HepG2 (cell line): ENCODE results near the gene SRRM3. TPM values are rescaled to one million over a fixed set of nuclear protein-coding genes. Genes with fewer than 3 reads are reported as not detected.

Experiments
- AGO2 ChIP-seq: fragments of 200-400 bp; formaldehyde crosslinking; optimal IDR thresholded peaks from 2 replicates; pipeline ENCODE3; 2017; ENCODE audit warnings: mild to moderate bottlenecking, low read depth, low read length, moderate library complexity
- CEBPB ChIP-seq: IDR thresholded peaks from 2 replicates; pipeline ENCODE4 v1.6.1; 2011; ENCODE audit warnings: low read depth, low read length, improper control_type of control experiment, borderline replicate concordance
- FOXK1 ChIP-seq: sonication (generic); formaldehyde crosslinking; IDR thresholded peaks from 2 replicates; pipeline ENCODE4 v1.4.0; 2020; ENCODE audit warnings: low read depth, missing genetic modification reagents, borderline replicate concordance
- GLI4 ChIP-seq: sonication (generic); formaldehyde crosslinking; IDR thresholded peaks from 2 replicates; pipeline ENCODE4 v1.5.1; 2020; ENCODE audit warnings: missing genetic modification reagents, mild to moderate bottlenecking, moderate library complexity, borderline replicate concordance
- MED13 ChIP-seq: sonication (generic); formaldehyde crosslinking; IDR thresholded peaks from 2 replicates; pipeline ENCODE4 v1.5.0; 2020; ENCODE audit warnings: missing genetic modification reagents
- MXI1 ChIP-seq: IDR thresholded peaks from 3 replicates; pipeline ENCODE4 v1.6.1; 2012; ENCODE audit warnings: low read depth, low read length, inconsistent platforms, borderline replicate concordance
- PRDM10 ChIP-seq: sonication (generic); formaldehyde crosslinking; IDR thresholded peaks from 2 replicates; pipeline ENCODE4 v1.4.0; 2020; ENCODE audit warnings: low read depth, missing genetic modification reagents
- RORA ChIP-seq: sonication (generic); formaldehyde crosslinking; IDR thresholded peaks from 2 replicates; pipeline ENCODE4 v1.5.0; 2020; ENCODE audit warnings: mild to moderate bottlenecking, missing genetic modification reagents, moderate library complexity
- TBX3 ChIP-seq: fragments of 450-650 bp; IDR thresholded peaks from 2 replicates; pipeline ENCODE4 v1.6.1; 2017; ENCODE audit warnings: antibody characterized with exemption, mild to moderate bottlenecking, inconsistent platforms, borderline replicate concordance
- TGIF2 ChIP-seq: IDR thresholded peaks from 2 replicates; pipeline ENCODE4 v1.6.1; 2016; ENCODE audit warnings: control low read depth, missing compliant biosample characterization
- ZBTB20 ChIP-seq: sonication (generic); formaldehyde crosslinking; IDR thresholded peaks from 2 replicates; pipeline ENCODE4 v1.8.1; 2023; ENCODE audit warnings: missing genetic modification reagents, low read depth, mild to moderate bottlenecking, borderline replicate concordance
- ZBTB40 ChIP-seq, 2 experiments: fragments of 450-650 bp in 1 of 2; sonication (generic) in 1 of 2; formaldehyde crosslinking in 1 of 2; IDR thresholded peaks; 2 replicates each; pipeline versions ENCODE4 v1.6.1 to v1.8.0; 2016 to 2022; ENCODE audit warnings: antibody characterized with exemption in 1 of 2, mild to moderate bottlenecking in 1 of 2, missing genetic modification reagents in 1 of 2
- ZNF24 ChIP-seq: fragments of 450-650 bp; IDR thresholded peaks from 2 replicates; pipeline ENCODE4 v1.6.1; 2017; ENCODE audit warnings: antibody characterized with exemption, mild to moderate bottlenecking
- ZNF383 ChIP-seq: sonication (generic); formaldehyde crosslinking; IDR thresholded peaks from 2 replicates; pipeline ENCODE4 v1.4.0; 2020; ENCODE audit warnings: missing genetic modification reagents, mild to moderate bottlenecking, borderline replicate concordance
- polyA plus RNA-seq, 8 experiments: library from polyadenylated mRNA; depleted of rRNA in 3 of 8; stranded (reverse) in 7 of 8; unstranded in 1 of 8; fragments of >200 nt; fragmentation: Illumina TruSeq in 4 of 8; extraction: Trizol in 4 of 8; gene quantifications; 2 replicates each; pipeline versions ENCODE4 v1.2.1 to v1.2.3, GENCODE V29; 2011 to 2016; ENCODE audit warnings: low read depth in 4 of 8, missing spikeins in 1 of 8, mixed read lengths in 1 of 8; ENCODE audit not compliant: insufficient read depth in 1 of 8
- total RNA-seq, 5 experiments: library from RNA; depleted of rRNA; stranded (reverse); fragments of >200 nt; fragmentation: Illumina TruSeq; extraction: Trizol; gene quantifications; 2 replicates each; pipeline ENCODE4 v1.2.3, GENCODE V29; 2016; ENCODE audit warnings: low read depth in 1 of 5
- TF ChIP-seq, protein P1 (sequence below): IDR thresholded peaks from 2 replicates; pipeline ENCODE4 v1.6.1; 2016; ENCODE audit warnings: missing genetic modification reagents, missing compliant biosample characterization

Gene SRRM3
- total and polyA plus RNA-seq, 2 of the 13 experiments (the other 11 are each of a cell fraction or from before 2014, with no cell fraction given) = 0.13 to 0.54 TPM

GRCh38 chr7:76302347-76303201 is 100.9 kb downstream of the SRRM3 start, which contains the start of gene HSPB1 (continued):
- TF ChIP-seq, protein P1, sequence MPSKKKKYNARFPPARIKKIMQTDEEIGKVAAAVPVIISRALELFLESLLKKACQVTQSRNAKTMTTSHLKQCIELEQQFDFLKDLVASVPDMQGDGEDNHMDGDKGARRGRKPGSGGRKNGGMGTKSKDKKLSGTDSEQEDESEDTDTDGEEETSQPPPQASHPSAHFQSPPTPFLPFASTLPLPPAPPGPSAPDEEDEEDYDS (CRISPR knock-in tag) = peak; percentile 79; the same call in 1 of the 2 replicates
- TF ChIP-seq PRDM10 = peak; percentile 75
- no peak for TF ChIP-seq MXI1
- no peak for TF ChIP-seq TBX3
- TF ChIP-seq MED13 (CRISPR knock-in tag) = peak; percentile 35; the same call in 1 of the 2 replicates
- TF ChIP-seq TGIF2 (CRISPR knock-in tag) = no peak
- TF ChIP-seq ZBTB40 (IDR thresholded peaks at IDR 0.05) = no peak
- TF ChIP-seq ZBTB40 (CRISPR knock-in tag; IDR thresholded peaks at IDR 0.05) = 0 out of 2 replicates have a peak, but pooled peaks have one; percentile 65
- TF ChIP-seq AGO2 = peak; percentile 69
- peak; percentile 56; the same call in 1 of the 2 replicates for TF ChIP-seq ZBTB20 (CRISPR knock-in tag)
- 0 out of 2 replicates have a peak, but pooled peaks have one; percentile 25 for TF ChIP-seq FOXK1 (CRISPR knock-in tag)
- TF ChIP-seq CEBPB = no peak
- TF ChIP-seq RORA (CRISPR knock-in tag) = no peak
- TF ChIP-seq ZNF383 (CRISPR knock-in tag) = no peak
- TF ChIP-seq ZNF24 = no peak
- TF ChIP-seq GLI4 = no peak
